H1 (cell line): ENCODE measurements around the gene FAM149A. TPM values are rescaled to one million over a fixed set of nuclear protein-coding genes. Genes with fewer than 3 reads are reported as not detected.

Experiments used
- CHD7 ChIP-seq: fragments of 300-600 bp; sonication (generic); IDR thresholded peaks from 2 replicates; pipeline ENCODE4 v1.7.1; 2012; ENCODE audit warnings: low read length, moderate library complexity, mild to moderate bottlenecking, inconsistent platforms; ENCODE audit not compliant: insufficient replicate concordance
- KDM1A ChIP-seq: fragments of 200-600, 300-600 bp; sonication (generic); IDR thresholded peaks from 2 replicates; pipeline ENCODE4 v1.7.1; 2016; ENCODE audit warnings: mild to moderate bottlenecking, low read length, borderline replicate concordance
- PHF8 ChIP-seq: fragments of 200-600 bp; sonication (generic); conservative IDR thresholded peaks from 2 replicates; pipeline ENCODE4 v1.7.1; 2012; ENCODE audit warnings: low read depth, mild to moderate bottlenecking, inconsistent platforms, low read length, moderate library complexity
- RFX5 ChIP-seq: IDR thresholded peaks from 2 replicates; pipeline ENCODE4 v1.6.1; 2011; ENCODE audit warnings: low read depth, low read length, improper control_type of control experiment, borderline replicate concordance
- polyA plus RNA-seq, 7 experiments: library from polyadenylated mRNA; depleted of rRNA in 3 of 7; stranded (reverse) in 5 of 7; unstranded in 2 of 7; fragments of >200 nt in 5 of 7; fragments of 200-250 nt in 2 of 7; gene quantifications; 1 replicate in 5 of 7; 2 replicates in 1 of 7; 4 replicates in 1 of 7; pipeline versions ENCODE4 v1.2.1 to v1.2.3, GENCODE V29; 2011 to 2013; ENCODE audit warnings: missing spikeins in 2 of 7, mixed read lengths in 2 of 7
- total RNA-seq: library from RNA; stranded (reverse); fragmentation: NEBNext Ultra II Directional; extraction: Animal tissue kit (Norgen Biotek cat#: 25700); gene quantifications from 2 replicates; pipeline ENCODE4 v1.2.1, GENCODE V29; 2021

The FAM149A gene
- total and polyA plus RNA-seq, 2 of the 8 experiments (the other 6 are each of a cell fraction or from before 2014, with no cell fraction given), result 6.1 to 8.5 TPM

- TF ChIP-seq CHD7 (no peak), RFX5 (no peak), PHF8 (no peak), KDM1A (no peak)
Observed at GRCh38 chr4:186188107-186188506, 83.6 kb downstream of the FAM149A start (continued).
